OCI-LY3 (cell line): Measurements from ENCODE around the gene SMO.

ENCODE experiments used
- EZH2phosphoT487 ChIP-seq: fragments of 200-600 bp; shearing (Covaris generic); IDR thresholded peaks from 2 replicates; pipeline ENCODE4 v1.6.1; 2018; ENCODE audit warnings: antibody characterized with exemption, mixed run types, low read depth
- TF ChIP-seq, protein P1 (sequence below): fragments of 200-600, 300-600 bp; sonication (generic); IDR thresholded peaks from 2 replicates; pipeline ENCODE4 v1.5.1; 2014; ENCODE audit warnings: antibody characterized with exemption, low read length, low read depth

DNA sequence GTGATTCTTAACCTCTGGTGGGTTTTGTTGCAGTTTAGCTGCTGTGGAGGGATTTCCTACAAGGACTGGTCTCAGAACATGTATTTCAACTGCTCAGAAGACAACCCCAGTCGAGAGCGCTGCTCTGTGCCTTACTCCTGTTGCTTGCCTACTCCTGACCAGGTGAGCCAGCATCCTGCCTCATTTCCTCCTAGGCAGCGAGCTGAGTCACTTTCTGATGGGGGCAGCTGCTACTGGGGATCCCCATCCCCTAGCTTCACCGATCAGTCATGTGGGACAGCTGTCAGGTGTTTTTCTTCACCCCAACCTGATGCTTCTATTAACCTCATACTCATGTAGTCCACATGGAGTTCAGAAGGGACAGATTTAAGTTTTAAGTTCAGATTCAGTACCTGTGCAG is 21.7 kb upstream of the SMO start:
- TF ChIP-seq, protein P1, sequence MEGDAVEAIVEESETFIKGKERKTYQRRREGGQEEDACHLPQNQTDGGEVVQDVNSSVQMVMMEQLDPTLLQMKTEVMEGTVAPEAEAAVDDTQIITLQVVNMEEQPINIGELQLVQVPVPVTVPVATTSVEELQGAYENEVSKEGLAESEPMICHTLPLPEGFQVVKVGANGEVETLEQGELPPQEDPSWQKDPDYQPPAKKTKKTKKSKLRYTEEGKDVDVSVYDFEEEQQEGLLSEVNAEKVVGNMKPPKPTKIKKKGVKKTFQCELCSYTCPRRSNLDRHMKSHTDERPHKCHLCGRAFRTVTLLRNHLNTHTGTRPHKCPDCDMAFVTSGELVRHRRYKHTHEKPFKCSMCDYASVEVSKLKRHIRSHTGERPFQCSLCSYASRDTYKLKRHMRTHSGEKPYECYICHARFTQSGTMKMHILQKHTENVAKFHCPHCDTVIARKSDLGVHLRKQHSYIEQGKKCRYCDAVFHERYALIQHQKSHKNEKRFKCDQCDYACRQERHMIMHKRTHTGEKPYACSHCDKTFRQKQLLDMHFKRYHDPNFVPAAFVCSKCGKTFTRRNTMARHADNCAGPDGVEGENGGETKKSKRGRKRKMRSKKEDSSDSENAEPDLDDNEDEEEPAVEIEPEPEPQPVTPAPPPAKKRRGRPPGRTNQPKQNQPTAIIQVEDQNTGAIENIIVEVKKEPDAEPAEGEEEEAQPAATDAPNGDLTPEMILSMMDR: no peak
- no peak for TF ChIP-seq EZH2phosphoT487
